GM20000 (cell line): Measurements from ENCODE around the gene PTPRN2.

Experiments used
- DNase-seq: peaks from one replicate; pipeline ENCODE4 v3.0.0; 2012; ENCODE audit warnings: low spot score
- CTCF ChIP-seq: IDR thresholded peaks from 2 replicates; pipeline ENCODE4 v1.5.1; 2012; ENCODE audit warnings: mild to moderate bottlenecking, control low read depth; ENCODE audit errors: extremely low read depth, missing control alignments

PTPRN2 gene

DNA sequence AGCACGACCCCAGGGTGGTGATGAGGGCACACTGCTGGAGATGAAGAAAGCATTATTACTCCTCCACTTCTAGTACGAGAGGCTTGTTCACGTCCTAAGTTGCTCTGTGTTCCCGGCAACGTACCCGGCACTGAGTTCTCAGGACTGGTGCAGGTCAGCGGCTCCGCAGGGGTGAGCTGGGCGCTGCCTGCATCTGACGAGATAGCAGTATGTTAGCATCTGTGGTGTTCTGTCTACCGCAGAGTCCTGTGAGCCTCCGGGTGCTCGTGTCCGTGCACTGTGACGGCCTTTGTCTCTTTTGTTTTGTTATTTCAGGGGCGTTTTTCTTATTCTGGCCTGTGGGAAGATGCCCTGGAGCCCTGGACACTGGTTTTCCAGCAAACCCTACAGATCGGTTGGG lies 743.0 kb downstream of the PTPRN2 start:
- no peak for TF ChIP-seq CTCF
- no peak for DNase-seq

GRCh38 chr7:157844141-157844540 lies 743.5 kb downstream of the PTPRN2 start:
- DNase-seq, result no peak
- TF ChIP-seq CTCF, result no peak

DNA sequence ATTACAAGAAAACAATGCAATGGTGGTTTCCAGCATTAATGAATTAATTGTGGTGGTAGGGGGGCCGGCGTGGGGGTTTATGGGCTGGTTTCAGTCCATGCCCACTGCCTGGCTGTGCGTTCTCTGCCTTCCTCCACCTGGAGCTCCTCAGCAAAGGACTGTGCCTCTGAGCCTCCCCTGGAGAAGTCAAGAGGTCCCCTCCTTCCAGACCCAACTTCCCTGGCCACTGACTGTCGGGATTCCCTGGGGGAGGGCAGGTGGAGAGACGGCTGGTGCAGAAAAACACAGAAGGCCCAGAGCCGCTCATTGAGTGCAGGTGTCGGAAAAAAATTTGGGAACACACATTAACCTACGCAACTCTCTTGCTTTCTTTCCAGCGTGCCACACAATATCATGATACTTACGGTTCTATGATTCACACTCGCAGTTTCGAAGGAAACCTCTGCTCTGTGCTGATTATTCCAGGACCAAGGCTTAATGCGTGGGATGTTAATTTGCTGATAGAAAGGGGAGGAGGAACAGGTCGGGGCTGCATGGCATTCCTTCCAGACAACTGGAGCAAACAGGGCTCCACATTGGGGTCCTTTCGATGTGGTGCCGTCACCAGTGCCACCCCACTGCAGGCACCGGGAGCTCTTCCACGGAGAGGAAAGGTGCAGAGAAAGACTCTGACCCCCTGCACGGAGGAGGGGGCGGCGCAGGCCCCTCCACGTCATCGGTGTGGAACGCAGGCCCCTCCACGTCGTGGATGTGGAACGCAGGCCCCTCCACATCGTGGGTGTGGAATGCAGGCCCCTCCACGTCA lies 744.1 kb downstream of the PTPRN2 start:
- DNase-seq, result no peak
- TF ChIP-seq CTCF, result no peak

DNA sequence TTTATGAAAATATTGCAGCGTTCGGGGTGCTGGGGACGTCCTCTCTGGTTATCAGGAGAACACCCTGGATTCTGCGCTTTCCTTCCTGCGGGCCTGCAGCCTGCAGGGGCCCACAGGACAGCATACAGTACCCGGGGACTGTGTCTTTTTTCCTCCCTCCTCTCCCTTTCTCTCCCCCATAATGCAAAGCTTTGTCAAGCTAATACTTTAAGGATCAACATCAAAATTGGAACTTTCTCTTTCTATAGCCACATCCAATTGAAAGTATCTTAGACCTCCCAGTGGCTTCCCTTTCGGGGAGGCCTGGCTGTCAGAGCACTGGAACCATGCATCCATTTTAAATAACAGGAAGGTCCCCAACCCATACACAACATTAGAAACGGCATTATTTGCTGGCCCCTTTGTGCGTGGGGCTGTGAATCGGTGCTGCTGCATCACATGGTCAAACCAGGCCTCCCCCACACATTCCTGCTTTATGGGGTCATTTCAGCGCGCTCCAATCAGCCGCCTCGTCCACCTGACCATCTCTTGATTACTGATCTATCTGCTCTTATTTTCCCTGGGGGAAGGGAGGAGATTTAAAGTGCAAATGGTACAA lies 745.8 kb downstream of the PTPRN2 start:
- no peak for TF ChIP-seq CTCF

DNA sequence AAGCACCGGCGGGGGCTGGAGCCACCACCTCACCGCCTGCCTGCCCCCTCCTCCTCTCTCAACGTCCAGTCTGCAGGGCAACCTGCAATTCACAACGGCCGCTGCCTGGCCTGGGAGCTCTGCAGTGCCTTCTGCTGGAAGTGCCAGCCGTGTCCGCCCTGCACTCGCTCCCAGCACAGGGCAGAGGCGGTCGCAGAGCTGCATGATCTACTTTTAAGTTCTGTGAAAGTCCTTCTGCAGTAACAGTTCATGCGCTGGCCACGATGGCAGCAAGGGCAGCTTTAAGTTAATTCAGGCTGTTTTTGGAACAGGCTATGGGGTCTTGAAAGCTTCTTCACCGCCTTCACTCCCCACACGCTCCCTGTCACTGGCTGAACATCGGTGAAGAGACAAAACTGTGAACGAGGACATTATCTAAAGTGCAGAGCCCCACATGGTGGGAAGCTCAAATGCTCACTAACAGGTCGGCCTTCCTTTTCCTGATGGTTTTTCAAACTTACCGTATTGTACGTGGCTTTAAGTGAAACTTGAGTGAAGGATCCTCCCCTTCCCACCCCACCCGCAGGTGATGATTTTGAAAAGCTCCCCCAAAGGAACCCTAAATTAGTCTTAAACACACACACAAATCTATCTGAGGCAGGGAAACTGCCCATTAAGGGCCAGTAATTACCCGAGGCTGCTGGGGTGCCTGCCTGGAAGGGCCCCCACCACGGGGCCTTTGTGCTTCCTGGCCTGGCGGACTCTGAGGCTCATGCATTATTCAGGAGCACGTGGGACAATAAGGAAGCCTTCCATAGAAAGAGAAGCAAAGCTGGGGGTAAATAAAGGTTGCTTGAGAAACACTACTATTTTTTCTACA lies 746.5 kb downstream of the PTPRN2 start:
- DNase-seq, result no peak
- no peak for TF ChIP-seq CTCF

More for the DNA sequence above, 745.8 kb downstream of the PTPRN2 start:
- no peak for DNase-seq

GRCh38 chr7:157840174-157840913 lies 747.3 kb downstream of the PTPRN2 start:
- DNase-seq, result no peak
- TF ChIP-seq CTCF, result no peak
